ENCODE data around the gene ZNRF3.

Gene ZNRF3

GRCh38 chr22:28869736-28870135, 13.6 kb upstream of the ZNRF3 start:
- H3K4me3 ChIP-seq (replicated peaks in 1 of 2; ENCODE audit: low read depth in 2 of 2, low read length in 2 of 2) = no peak overlapping the region
- TF ChIP-seq, protein P1, sequence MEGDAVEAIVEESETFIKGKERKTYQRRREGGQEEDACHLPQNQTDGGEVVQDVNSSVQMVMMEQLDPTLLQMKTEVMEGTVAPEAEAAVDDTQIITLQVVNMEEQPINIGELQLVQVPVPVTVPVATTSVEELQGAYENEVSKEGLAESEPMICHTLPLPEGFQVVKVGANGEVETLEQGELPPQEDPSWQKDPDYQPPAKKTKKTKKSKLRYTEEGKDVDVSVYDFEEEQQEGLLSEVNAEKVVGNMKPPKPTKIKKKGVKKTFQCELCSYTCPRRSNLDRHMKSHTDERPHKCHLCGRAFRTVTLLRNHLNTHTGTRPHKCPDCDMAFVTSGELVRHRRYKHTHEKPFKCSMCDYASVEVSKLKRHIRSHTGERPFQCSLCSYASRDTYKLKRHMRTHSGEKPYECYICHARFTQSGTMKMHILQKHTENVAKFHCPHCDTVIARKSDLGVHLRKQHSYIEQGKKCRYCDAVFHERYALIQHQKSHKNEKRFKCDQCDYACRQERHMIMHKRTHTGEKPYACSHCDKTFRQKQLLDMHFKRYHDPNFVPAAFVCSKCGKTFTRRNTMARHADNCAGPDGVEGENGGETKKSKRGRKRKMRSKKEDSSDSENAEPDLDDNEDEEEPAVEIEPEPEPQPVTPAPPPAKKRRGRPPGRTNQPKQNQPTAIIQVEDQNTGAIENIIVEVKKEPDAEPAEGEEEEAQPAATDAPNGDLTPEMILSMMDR (IDR thresholded peaks at IDR 0.05; ENCODE audit: low read depth, low read length) = no peak
- DNase-seq (ENCODE audit: low read depth in 2 of 2) = no peak

- TF ChIP-seq, protein P1 (IDR thresholded peaks at IDR 0.05; ENCODE audit: low read depth, low read length) = no peak
- H3K4me3 ChIP-seq (replicated peaks in 1 of 2; ENCODE audit: low read depth in 2 of 2, low read length in 2 of 2) = no peak overlapping the region
- no peak for DNase-seq (ENCODE audit: low read depth in 2 of 2)
These were observed 10.0 kb upstream of the ZNRF3 start for GRCh38 chr22:28873183-28873963.

DNA sequence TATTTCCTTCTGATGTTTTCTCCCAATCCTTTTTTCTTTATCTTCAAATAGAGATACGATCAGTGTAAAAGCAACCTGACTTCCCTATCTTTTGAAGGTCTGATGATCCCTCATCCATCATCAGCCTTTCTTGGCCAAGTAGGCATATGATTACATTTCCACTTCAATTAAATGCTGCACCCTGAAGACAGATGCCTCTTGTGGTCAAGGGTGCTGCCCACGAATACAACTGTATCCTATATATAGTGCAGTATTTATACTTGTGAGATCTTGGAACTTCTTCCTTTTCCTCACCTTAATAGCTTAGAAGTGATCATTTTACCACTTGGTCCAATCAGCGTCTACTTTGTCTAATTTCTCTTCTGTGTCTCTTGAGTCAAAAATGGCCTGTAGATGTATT, 9.3 kb upstream of the ZNRF3 start:
- no peak overlapping the region for H3K4me3 ChIP-seq (replicated peaks in 1 of 2; ENCODE audit: low read depth in 2 of 2, low read length in 2 of 2)
- no peak for DNase-seq (ENCODE audit: low read depth in 2 of 2)
- TF ChIP-seq, protein P1 (IDR thresholded peaks at IDR 0.05; ENCODE audit: low read depth, low read length) = no peak

DNA sequence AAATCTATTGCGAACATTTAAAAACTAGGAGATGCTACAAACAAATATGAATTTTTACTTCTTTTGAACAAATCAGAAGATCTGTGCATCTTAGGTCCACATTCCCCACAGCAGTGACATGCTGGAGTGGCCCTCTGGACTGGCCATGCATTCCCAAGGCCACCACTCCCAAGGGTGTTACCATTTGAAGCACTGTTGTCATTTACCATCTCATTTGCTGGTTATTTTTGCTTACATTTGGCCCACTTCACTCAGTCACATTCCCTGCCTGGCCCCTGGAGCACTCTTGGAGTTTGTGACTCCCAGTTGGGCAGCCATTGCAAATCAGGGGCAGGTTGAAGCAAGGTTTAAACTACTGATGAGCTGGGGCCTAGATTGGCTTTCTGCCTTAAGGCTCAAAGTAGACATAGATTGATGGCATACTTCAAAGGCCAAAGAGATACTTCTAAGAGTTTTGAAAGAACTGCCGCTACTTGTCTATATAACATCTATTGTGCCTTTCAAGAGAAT, 8.5 kb upstream of the ZNRF3 start:
- H3K4me3 ChIP-seq (replicated peaks in 1 of 2; ENCODE audit: low read depth in 2 of 2, low read length in 2 of 2) = no peak overlapping the region
- TF ChIP-seq, protein P1 (IDR thresholded peaks at IDR 0.05; ENCODE audit: low read depth, low read length) = no peak
- DNase-seq (ENCODE audit: low read depth in 2 of 2) = no peak

DNA sequence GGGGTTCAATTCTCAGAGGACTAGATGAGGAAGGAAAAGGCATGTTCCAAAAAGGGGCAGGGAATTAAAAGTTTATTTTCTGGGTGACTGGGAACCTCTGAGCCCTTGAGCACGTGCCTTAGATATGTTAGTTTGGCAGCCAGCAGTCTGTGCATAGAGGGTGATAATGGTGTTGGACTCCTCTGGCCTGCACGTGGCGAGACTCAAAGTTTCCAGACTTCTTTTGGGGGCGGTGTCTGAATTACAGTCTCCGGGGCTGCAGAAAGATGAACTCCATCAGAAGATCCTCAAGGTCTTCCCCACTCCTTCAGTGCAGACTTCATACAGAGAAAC, 861 bp upstream of the ZNRF3 start:
- TF ChIP-seq, protein P1 (IDR thresholded peaks at IDR 0.05; ENCODE audit: low read depth, low read length) = no peak
- peak in 1 of 2 donors; percentile 48 for DNase-seq (ENCODE audit: low read depth in 2 of 2)
- peak overlapping the region; percentile 64 to 69 for H3K4me3 ChIP-seq (replicated peaks in 1 of 2; ENCODE audit: low read depth in 2 of 2, low read length in 2 of 2)

- TF ChIP-seq, protein P1 (IDR thresholded peaks at IDR 0.05; ENCODE audit: low read depth, low read length) = no peak
- DNase-seq (ENCODE audit: low read depth in 2 of 2) = no peak
- peak overlapping the region; percentile 42 to 60 for H3K4me3 ChIP-seq (replicated peaks in 1 of 2; ENCODE audit: low read depth in 2 of 2, low read length in 2 of 2)
These were observed 215 bp downstream of the ZNRF3 start for GRCh38 chr22:28883657-28883916.

Data from cardiac fibroblast (primary cell).